ENCODE results near the gene NOTCH2.

The NOTCH2 gene

DNA sequence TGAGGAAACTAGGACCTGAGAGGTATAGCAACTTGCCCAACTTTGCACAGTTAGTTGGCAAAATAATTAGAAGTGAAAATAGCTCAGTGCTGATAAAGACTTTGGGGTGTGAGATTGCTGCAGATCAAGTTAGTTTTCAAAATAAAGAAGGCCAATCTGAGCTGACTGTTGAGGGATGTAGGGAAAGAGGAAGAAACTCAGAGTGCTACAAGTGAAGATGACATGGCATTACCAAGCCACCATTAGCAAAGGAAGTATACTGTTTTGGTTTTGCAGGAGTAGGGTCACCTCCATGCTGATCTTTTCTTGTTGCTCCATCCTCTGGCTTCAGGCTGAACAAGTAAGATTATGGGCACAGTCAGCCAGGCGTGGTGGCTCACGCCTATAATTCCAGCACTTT lies 94.5 kb downstream of the NOTCH2 start:
- DNase-seq (ENCODE audit: low spot score), result no peak

DNA sequence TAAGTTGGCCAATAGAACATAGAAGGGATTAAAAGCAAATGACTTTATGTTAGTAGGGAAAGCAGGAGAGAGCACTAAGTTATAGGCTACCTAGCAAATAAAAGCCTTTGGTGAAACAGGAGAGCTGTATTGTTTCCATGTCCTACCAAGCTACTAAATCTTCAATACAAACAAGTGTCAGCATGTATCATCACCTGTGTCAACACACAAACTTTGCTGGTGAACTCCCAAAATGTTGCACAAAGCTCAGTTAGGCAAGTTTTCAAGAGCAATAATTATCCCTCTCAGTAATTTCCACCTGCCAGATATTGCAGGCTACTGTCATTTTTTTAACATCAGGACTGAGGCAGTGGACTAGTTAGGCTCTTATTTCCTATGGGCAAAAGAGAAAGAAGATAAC lies 95.4 kb downstream of the NOTCH2 start:
- DNase-seq (ENCODE audit: low spot score), result no peak

DNA sequence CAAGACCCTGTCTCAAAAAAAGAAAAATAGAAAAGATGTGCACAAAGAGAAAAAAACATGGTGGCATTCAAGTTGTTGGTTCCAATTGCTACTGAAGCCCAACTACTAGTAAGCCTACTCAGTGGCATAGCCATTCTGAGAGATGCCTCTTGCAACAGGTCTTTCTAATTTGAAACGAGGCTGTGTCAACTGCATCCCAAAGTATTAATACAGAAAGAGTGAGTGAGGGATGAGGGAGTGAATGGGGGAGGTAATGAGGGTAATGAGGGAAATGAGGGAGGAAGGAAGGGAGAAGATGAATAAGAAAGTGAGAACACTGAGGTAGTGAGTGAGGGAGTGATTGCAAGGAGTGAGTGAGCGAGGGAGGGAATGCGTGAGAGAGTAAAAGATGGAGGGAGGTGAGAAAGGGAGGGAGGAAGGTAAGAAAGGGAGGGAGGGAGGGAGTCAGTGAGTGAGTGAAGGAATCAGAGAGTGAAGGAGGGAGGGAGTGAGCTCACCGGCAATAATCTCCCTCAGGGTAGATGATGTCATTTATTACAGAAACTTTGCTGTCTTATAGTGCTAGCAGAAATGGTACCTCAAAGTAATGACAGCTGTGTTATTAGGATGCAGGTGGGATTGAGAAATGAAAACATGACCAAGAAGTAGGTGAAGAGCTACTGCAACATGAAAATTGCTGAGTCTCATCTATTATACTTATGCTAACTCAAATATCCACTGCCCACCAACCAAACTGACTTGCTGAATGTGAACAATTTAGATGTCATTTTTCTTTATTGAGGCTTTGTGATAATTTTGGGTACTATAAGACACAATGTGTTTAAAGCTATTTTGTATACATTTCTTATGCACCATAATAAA lies 97.5 kb downstream of the NOTCH2 start:
- DNase-seq (ENCODE audit: low spot score), result no peak

DNA sequence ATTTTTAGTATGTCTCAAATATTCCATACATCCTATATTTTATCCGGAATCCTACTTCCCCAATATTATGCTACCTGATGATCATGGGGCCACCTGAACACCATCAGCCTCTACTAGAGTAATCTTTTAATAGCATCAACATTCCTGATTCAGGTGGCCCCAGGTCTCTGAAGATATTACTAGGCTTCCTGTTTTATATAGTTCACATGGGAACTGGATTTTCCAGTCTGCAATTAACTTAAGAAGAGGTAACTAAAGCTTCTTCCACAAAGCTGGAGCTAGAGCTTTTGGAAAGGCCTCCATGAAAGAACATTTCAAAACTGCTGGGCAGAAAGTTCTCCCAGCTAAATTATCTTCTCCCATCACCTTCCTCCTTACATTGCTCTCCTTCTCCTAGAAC lies 100.9 kb downstream of the NOTCH2 start:
- DNase-seq (ENCODE audit: low spot score), result no peak

GRCh38 chr1:119968068-119968492 lies 101.4 kb downstream of the NOTCH2 start:
- peak; percentile 37 for DNase-seq (ENCODE audit: low spot score)

DNA sequence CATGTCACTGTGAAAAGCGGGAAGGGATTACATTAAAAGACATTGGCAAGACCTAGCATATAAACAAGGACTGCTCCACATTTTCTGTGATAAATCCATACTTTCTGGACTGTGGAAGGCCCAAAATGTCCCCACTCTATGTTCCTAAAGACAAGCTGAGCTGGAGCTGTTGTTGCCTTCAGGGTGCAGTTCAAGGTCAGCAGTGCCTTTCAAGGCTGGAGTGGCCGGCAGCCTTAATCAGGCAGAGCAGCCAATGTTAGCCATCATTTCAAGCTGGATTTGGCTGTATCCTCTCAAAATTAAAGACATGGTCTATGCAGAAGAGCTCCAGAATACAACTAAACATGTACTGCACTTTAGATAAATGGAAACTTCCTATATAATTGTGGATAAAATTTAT lies 102.8 kb downstream of the NOTCH2 start:
- no peak for DNase-seq (ENCODE audit: low spot score)

- no peak for DNase-seq (ENCODE audit: low spot score)
Measured at GRCh38 chr1:119966020-119966419, 103.4 kb downstream of the NOTCH2 start.

GRCh38 chr1:119964673-119965363 lies 104.6 kb downstream of the NOTCH2 start:
- DNase-seq (ENCODE audit: low spot score), result no peak

DNA sequence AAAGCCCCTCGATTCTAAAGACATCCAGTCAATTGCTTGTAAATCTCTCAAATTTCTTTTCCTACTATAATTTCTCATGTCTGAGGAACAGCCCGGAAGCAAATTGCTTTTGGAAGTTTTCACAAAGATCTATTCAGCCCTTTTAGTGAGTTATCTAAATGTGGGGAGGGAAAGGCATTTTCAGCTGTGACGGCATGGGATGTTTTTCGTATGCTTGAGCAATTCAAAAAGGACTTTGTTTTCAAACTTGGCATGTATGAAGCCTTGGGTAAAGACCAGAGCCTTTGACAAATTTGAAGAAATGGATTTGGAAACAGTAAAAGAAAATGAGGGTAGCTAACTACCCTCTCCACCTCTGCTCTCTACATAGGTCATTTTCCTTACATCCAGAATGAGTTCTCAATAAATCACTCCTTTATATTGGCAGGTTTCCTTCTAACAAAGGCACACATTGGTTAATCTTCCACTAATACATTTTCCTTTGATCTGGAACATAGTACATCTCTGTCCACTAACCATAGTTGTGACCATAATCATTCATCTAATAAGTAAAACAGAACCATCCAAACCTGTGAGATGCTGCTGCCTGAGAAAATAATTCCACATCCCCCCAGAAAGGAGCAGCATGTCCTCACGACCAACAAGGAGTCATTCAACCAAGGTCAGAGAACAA lies 107.0 kb downstream of the NOTCH2 start:
- no peak for DNase-seq (ENCODE audit: low spot score)

DNA sequence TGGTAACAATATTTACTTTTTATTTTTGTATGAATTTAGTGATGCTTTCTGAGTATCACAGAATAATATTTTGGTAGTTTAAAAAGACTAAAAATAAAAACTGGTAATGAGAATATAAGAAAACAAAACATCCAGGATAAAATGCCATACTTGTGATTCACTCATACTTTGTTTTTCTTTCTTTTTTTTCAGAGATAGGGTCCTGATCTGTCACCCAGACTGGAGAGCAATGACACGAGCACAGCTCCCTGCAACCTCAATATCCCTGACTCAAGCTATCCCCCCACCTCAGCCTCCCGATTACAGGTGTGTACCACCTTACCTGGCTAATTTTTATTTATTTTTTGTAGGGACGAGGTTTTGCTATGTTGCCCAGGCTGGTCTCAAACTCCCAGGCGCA lies 109.0 kb downstream of the NOTCH2 start:
- DNase-seq (ENCODE audit: low spot score), result no peak

- DNase-seq (ENCODE audit: low spot score), result no peak
Measured at GRCh38 chr1:119959268-119960220, 109.9 kb downstream of the NOTCH2 start.

GRCh38 chr1:119958223-119958622 lies 111.2 kb downstream of the NOTCH2 start:
- no peak for DNase-seq (ENCODE audit: low spot score)

DNA sequence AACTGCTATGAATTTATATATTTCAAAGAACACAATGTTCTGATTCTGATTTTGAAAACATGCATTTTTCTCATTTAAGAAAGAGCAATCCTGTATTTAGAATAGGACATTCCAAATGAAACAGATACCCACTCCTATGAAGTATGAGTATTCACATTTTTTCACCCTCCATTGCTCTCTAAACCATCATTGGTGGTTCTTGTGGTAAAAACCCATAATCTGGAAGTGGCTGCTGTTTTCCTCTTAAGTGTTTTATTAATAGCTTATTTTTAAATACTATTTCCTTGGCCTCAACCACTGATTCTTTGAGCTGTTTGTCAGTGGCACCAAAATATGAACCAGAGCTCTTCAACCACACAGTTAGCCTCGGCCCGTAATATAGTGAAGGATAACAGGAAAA lies 113.2 kb downstream of the NOTCH2 start:
- DNase-seq (ENCODE audit: low spot score), result no peak

DNA sequence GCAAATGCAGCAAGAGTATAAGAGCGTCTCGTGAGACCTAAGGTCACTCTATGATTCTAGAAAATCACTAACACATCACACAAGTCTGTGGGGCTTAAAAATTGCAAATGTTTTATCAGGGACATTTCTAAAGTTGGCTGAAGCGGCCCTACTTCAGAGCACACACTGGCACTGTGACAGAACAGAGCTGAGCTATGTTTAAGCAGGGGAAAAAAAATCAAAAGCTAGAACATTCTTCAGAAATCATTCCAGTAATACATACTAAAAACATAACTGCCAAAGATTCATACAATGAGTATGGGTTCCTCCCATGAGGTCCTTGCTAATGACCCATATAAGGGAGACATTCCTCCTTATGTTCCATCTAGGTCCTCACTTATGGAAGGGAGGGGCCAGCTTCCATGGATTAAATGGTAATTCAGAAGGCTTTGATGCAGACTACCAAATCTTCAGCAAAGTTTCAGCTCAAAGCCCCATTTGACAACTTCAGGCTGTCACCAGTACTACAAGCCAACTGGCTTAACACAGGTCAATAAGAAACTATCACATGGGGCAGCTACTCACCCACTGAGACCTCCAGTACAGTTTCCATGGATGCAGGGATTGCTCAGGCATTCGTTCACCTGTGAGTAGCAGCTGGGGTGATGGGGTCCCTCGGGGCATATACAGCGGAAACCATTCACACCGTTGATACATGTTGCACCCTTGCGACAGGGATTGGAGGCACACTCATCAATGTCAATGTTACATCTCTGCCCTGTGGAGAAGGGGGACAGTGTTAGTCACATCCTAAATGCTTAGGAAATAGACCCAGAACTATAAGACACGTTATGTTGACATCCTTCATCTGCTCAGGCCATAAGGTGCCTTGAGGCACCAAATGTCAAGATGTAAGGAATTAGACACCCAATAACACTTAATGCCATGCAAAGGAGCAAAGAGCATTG lies 114.7 kb downstream of the NOTCH2 start:
- DNase-seq (ENCODE audit: low spot score), result no peak

DNA sequence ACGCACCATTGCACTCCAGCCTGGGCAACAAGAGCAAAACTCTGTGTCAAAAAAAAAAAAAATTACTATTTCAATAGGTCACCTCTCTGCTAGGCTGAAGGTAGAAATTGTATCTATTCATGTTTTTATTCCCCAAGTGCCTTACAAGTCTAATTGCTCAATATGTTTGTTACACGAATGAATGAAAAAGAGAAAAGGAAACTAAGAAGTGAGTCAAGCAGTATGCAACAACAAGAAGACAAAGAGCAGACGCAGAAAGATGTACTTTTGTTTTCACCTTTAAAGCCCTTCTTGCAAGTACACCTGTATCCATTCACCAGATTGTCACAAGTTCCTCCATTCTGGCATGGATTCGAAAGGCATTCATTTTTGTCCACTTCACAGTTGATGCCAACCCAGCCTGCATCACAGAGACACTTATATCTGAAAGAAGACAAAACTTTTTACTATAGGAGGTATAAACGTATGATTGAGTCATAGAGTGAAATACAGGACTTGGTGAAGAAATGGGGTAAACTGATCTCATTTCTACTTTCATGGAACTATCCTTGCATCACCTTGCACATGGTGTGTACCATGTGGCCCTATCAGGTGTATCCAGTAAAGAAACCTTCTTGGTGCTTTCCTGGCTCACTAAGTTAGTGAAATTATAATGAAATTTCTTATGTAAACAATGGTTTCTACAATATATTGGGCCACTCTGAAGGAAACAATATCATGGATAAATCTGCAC lies 116.0 kb downstream of the NOTCH2 start:
- no peak for DNase-seq (ENCODE audit: low spot score)

DNA sequence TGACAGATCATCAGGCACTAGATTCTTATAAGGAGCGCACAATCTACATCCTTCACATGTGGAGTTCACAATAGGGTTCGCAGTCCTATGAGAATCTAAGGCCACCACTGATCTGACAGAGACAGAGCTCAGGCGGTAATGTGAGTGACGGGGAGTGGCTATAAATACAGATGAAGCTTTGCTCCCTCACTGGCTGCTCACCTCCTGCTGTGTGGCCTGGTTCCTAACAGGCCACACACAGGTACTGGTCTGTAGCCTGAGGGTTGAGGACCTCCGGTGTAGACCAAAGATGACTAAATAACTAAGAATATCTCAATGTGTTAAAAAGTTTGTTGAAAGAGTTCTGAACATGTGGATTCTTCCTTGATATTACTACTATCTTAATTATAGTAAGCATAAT lies 117.0 kb downstream of the NOTCH2 start:
- DNase-seq (ENCODE audit: low spot score), result no peak

DNA sequence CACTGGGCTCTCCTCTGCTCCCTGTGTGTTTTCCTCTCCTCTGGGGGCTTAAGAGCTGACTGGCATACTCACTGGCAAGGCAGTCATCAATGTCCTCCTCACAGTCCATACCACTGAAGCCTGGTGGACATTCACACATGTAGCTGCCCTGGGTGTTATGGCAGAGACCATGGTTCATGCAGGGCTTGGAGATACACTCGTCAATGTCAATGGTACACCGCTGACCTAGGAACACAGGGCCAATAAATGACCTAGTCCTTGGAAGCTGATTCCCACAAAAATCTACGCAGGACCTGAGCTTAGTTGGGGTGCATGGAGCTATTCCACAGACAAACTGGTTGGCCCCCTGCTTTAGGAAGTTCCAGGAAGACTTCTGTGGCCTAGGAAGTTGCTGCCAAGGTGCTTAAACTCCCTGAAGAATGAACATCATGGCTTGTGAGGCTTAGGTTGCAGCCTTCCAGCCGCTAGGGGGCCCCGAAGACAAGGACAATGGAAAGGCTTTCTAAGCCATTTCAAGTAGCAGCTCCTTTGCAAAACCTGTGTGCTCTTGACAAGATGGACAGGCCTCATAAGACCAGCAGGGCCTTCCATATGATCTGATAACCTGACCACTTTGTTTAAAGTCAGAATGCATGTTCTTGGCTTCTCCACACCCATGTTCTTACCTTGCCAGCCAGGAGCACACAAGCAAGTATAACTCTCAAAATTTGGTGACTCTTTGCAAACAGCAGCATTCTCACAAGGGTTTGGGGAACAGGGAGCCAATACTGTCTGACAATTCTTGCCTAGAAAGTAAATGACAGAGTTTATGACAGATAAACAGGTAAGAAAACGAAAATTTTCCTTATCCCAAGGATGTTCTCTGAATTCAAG lies 120.9 kb downstream of the NOTCH2 start:
- peak; percentile 52 for DNase-seq (ENCODE audit: low spot score)

- DNase-seq (ENCODE audit: low spot score), result no peak
Measured at GRCh38 chr1:119947468-119947867, 122.0 kb downstream of the NOTCH2 start.
